ENCODE measurements around the gene UQCRC2. TPM values are rescaled to one million over a fixed set of nuclear protein-coding genes. Genes with fewer than 3 reads are reported as not detected.

Gene UQCRC2
- total RNA-seq, 4 donors from 2014 or later = 95.1 to 110 (median 110) TPM

GRCh38 chr16:21943571-21943970 lies 9.6 kb upstream of the UQCRC2 start:
- H3K27ac ChIP-seq = no peak overlapping the region
- WGBS, 2 donors = 83 to 84% methylated on average over 4 of the region's 4 CpGs
- H3K36me3 ChIP-seq = no peaks in the 10 kb centered on the region
- no peak for TF ChIP-seq POLR2A (IDR thresholded peaks at IDR 0.05)
- no peak for TF ChIP-seq EP300 (IDR thresholded peaks at IDR 0.05)
- no peak for TF ChIP-seq CTCF (IDR thresholded peaks at IDR 0.05)
- H3K9me3 ChIP-seq = no peaks in the 10 kb centered on the region
- no peaks in the 10 kb centered on the region for H3K27me3 ChIP-seq
- H3K4me1 ChIP-seq = no peaks in the 10 kb centered on the region
- no peak for DNase-seq (ENCODE audit: low spot score in 2 of 2)
- no peak overlapping the region for H3K4me3 ChIP-seq

DNA sequence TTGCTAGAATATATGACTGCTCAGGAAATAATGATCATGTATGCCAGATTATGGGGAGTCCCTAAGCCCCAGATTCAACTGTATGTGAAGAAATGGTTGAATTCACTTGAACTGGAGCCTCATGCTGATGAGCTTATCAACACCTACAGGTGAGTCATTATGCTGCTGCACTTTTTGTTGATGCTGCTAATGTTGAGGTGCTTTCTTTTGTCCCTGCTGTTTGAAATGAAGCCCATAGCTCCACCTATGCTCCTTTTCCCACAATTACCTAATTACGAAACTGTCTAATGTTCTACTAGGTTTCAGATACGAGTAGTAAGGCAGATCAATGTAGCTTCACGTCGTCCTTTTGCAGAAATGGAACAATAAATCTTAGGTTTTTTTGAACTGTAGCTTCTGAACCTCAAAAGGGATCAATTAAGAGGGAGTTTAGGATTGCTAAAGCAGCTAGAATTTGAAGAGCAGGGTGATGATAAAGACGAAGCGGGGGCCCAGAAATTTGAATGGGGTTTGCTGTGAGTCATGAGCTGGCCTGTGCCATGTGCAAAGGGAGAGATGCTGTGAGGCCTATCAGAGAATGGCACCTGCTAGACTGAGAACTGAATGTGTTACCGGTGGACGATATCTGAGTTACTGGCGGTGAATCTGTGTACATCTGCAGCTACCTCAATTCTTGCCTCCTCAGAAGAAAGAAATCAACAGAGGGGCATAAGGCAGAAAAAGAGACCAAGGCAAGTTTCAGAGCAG lies 6.1 kb upstream of the UQCRC2 start:
- no peak for TF ChIP-seq POLR2A (IDR thresholded peaks at IDR 0.05)
- no peak for TF ChIP-seq CTCF (IDR thresholded peaks at IDR 0.05)
- no peak for TF ChIP-seq EP300 (IDR thresholded peaks at IDR 0.05)
- no peak for DNase-seq (ENCODE audit: low spot score in 2 of 2)
- Histone ChIP-seq H3K36me3 (no peaks in the 10 kb centered on the region), H3K4me3 (no peak overlapping the region), H3K27ac (no peak overlapping the region), H3K4me1 (peaks cover 0 to 24% (median 11%) of the 10 kb centered on the region in 4 donors), H3K9me3 (no peaks in the 10 kb centered on the region), H3K27me3 (no peaks in the 10 kb centered on the region)
- 79 to 81% methylated on average over 9 of the region's 9 CpGs for WGBS, 2 donors

DNA sequence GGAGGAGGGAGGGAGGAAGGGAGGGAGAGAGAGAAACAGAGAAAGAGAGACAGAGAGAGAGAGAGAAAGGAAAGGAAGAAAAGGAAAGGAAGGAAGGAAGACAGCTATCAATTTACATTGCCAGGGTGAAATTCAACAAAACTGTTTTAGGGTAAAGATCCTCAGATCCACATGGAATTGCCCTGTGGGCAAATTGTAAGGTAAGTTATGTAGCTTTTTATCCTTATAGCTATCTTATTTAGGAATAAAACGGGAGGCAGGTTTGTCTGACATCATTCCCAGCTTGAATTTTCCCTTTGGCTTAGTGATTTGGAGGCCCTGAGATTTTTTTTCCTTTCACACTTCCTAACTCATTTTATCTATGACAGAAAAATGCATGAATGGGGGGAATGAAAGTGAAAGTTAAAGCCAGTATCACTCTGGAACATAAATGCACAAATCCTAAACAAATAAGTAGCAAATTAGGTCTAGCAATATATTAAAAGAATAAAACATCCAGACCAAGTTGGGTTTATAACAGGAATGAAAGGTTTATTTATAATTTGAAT lies 3.4 kb upstream of the UQCRC2 start:
- DNase-seq (ENCODE audit: low spot score in 2 of 2) = no peak
- no peak for TF ChIP-seq POLR2A (IDR thresholded peaks at IDR 0.05)
- TF ChIP-seq CTCF (IDR thresholded peaks at IDR 0.05) = no peak
- TF ChIP-seq EP300 (IDR thresholded peaks at IDR 0.05) = no peak
- Histone ChIP-seq H3K27ac (no peak overlapping the region), H3K4me1 (peaks cover 0 to 37% (median 22%) of the 10 kb centered on the region in 4 donors), H3K9me3 (no peaks in the 10 kb centered on the region), H3K4me3 (no peak overlapping the region), H3K36me3 (no peaks in the 10 kb centered on the region), H3K27me3 (no peaks in the 10 kb centered on the region)
- 46 to 50% methylated on average over 1 of the region's 1 CpG for WGBS, 2 donors

- WGBS, 2 donors = 67 to 74% methylated on average over 7 of the region's 7 CpGs
- peaks cover 0 to 42% (median 24%) of the 10 kb centered on the region in 4 donors for H3K4me1 ChIP-seq
- TF ChIP-seq CTCF (IDR thresholded peaks at IDR 0.05) = peak in 2 of 5 experiments; percentile 14 to 24
- TF ChIP-seq EP300 (IDR thresholded peaks at IDR 0.05) = no peak
Observed at GRCh38 chr16:21950782-21951521, 2.2 kb upstream of the UQCRC2 start.

More at GRCh38 chr16:21950782-21951521, 2.2 kb upstream of the UQCRC2 start:
- Histone ChIP-seq H3K36me3 (peaks cover 0 to 3% (median 0%) of the 10 kb centered on the region in 3 donors), H3K4me3 (no peak overlapping the region), H3K27me3 (no peaks in the 10 kb centered on the region), H3K27ac (no peak overlapping the region), H3K9me3 (no peaks in the 10 kb centered on the region)
- peak in 1 of 2 donors; percentile 8 for DNase-seq (ENCODE audit: low spot score in 2 of 2)
